HepG2 (cell line): ENCODE results near the gene TYROBP. TPM values are rescaled to one million over a fixed set of nuclear protein-coding genes. Genes with fewer than 3 reads are reported as not detected.

Experiments used
- BRCA1 ChIP-seq: sonication (generic); formaldehyde crosslinking; IDR thresholded peaks from 2 replicates; pipeline ENCODE4 v1.4.0; 2020; ENCODE audit warnings: missing genetic modification reagents
- HNF4G ChIP-seq, 2 experiments: sonication (generic) in 1 of 2; formaldehyde crosslinking in 1 of 2; IDR thresholded peaks; 2 replicates each; pipeline versions ENCODE4 v1.4.0 to v1.6.1; 2011 to 2020; ENCODE audit warnings: borderline replicate concordance in 2 of 2, low read depth in 2 of 2, mild to moderate bottlenecking in 2 of 2, low read length in 1 of 2, missing genetic modification reagents in 1 of 2, moderate library complexity in 1 of 2
- HNRNPH1 ChIP-seq: fragments of 200-400 bp; formaldehyde crosslinking; optimal IDR thresholded peaks from 2 replicates; pipeline ENCODE3; 2017; ENCODE audit warnings: mild to moderate bottlenecking, low read depth, low read length
- HNRNPLL ChIP-seq: fragments of 200-400 bp; formaldehyde crosslinking; IDR thresholded peaks from 2 replicates; pipeline ENCODE4 v1.6.1; 2017; ENCODE audit warnings: mild to moderate bottlenecking, low read depth, low read length; ENCODE audit not compliant: poor library complexity, severe bottlenecking
- HOXA3 ChIP-seq: sonication (generic); formaldehyde crosslinking; IDR thresholded peaks from 2 replicates; pipeline ENCODE4 v1.5.0; 2020; ENCODE audit warnings: missing genetic modification reagents
- MXD4 ChIP-seq: IDR thresholded peaks from 2 replicates; pipeline ENCODE4 v1.6.1; 2016; ENCODE audit warnings: mild to moderate bottlenecking, missing biosample characterization, missing genetic modification reagents
- NFIC ChIP-seq: IDR thresholded peaks from 2 replicates; pipeline ENCODE4 v1.6.1; 2012; ENCODE audit warnings: mild to moderate bottlenecking, low read length, inconsistent platforms
- NR2F2 ChIP-seq: IDR thresholded peaks from 2 replicates; pipeline ENCODE4 v1.6.1; 2012; ENCODE audit warnings: low read depth, inconsistent platforms, borderline replicate concordance
- SCMH1 ChIP-seq: sonication (generic); formaldehyde crosslinking; IDR thresholded peaks from 2 replicates; pipeline ENCODE4 v1.9.0; 2021; ENCODE audit warnings: missing genetic modification reagents, mild to moderate bottlenecking, borderline replicate concordance
- SIX1 ChIP-seq: sonication (generic); formaldehyde crosslinking; IDR thresholded peaks from 2 replicates; pipeline ENCODE4 v1.4.0; 2020; ENCODE audit warnings: missing genetic modification reagents, borderline replicate concordance
- TP53 ChIP-seq: sonication (generic); formaldehyde crosslinking; conservative IDR thresholded peaks from 2 replicates; pipeline ENCODE4 v1.4.0; 2020; ENCODE audit warnings: missing genetic modification reagents
- WIZ ChIP-seq: sonication (generic); formaldehyde crosslinking; IDR thresholded peaks from 2 replicates; pipeline ENCODE4 v1.5.1; 2020; ENCODE audit warnings: mild to moderate bottlenecking, missing genetic modification reagents
- ZC3H4 ChIP-seq: sonication (generic); formaldehyde crosslinking; IDR thresholded peaks from 2 replicates; pipeline ENCODE4 v1.4.0; 2020; ENCODE audit warnings: missing genetic modification reagents, borderline replicate concordance
- ZNF138 ChIP-seq: sonication (generic); formaldehyde crosslinking; IDR thresholded peaks from 2 replicates; pipeline ENCODE4 v1.5.0; 2020; ENCODE audit warnings: mild to moderate bottlenecking, low read depth, missing genetic modification reagents
- ZNF629 ChIP-seq: sonication (generic); formaldehyde crosslinking; conservative IDR thresholded peaks from 2 replicates; pipeline ENCODE4 v1.5.0; 2020; ENCODE audit warnings: missing genetic modification reagents
- ZNF768 ChIP-seq: sonication (generic); formaldehyde crosslinking; IDR thresholded peaks from 2 replicates; pipeline ENCODE4 v1.4.0; 2020; ENCODE audit warnings: missing genetic modification reagents
- polyA plus RNA-seq, 8 experiments: library from polyadenylated mRNA; depleted of rRNA in 3 of 8; stranded (reverse) in 7 of 8; unstranded in 1 of 8; fragments of >200 nt; fragmentation: Illumina TruSeq in 4 of 8; extraction: Trizol in 4 of 8; gene quantifications; 2 replicates each; pipeline versions ENCODE4 v1.2.1 to v1.2.3, GENCODE V29; 2011 to 2016; ENCODE audit warnings: low read depth in 4 of 8, missing spikeins in 1 of 8, mixed read lengths in 1 of 8; ENCODE audit not compliant: insufficient read depth in 1 of 8
- total RNA-seq, 5 experiments: library from RNA; depleted of rRNA; stranded (reverse); fragments of >200 nt; fragmentation: Illumina TruSeq; extraction: Trizol; gene quantifications; 2 replicates each; pipeline ENCODE4 v1.2.3, GENCODE V29; 2016; ENCODE audit warnings: low read depth in 1 of 5
- TF ChIP-seq, protein P1 (sequence below): IDR thresholded peaks from 2 replicates; pipeline ENCODE4 v1.6.1; 2018; ENCODE audit warnings: missing genetic modification reagents
- TF ChIP-seq, protein P2 (sequence below): sonication (generic); formaldehyde crosslinking; IDR thresholded peaks from 2 replicates; pipeline ENCODE4 v1.4.0; 2020; ENCODE audit warnings: missing genetic modification reagents
- TF ChIP-seq, protein P3 (sequence below): sonication (generic); formaldehyde crosslinking; IDR thresholded peaks from 2 replicates; pipeline ENCODE4 v1.5.0; 2020; ENCODE audit warnings: missing genetic modification reagents, mild to moderate bottlenecking, borderline replicate concordance
- TF ChIP-seq, protein P4 (sequence below): IDR thresholded peaks from 2 replicates; pipeline ENCODE4 v1.6.1; 2016; ENCODE audit warnings: missing compliant biosample characterization, missing genetic modification reagents, borderline replicate concordance
- TF ChIP-seq, protein P5 (sequence below): sonication (generic); formaldehyde crosslinking; IDR thresholded peaks from 2 replicates; pipeline ENCODE4 v1.5.0; 2020; ENCODE audit warnings: missing genetic modification reagents
- TF ChIP-seq, protein P6 (sequence below): sonication (generic); formaldehyde crosslinking; IDR thresholded peaks from 2 replicates; pipeline ENCODE4 v1.5.0; 2020; ENCODE audit warnings: missing genetic modification reagents

The TYROBP gene
- total and polyA plus RNA-seq, 2 of the 13 experiments (the other 11 are each of a cell fraction or from before 2014, with no cell fraction given): not detected

DNA sequence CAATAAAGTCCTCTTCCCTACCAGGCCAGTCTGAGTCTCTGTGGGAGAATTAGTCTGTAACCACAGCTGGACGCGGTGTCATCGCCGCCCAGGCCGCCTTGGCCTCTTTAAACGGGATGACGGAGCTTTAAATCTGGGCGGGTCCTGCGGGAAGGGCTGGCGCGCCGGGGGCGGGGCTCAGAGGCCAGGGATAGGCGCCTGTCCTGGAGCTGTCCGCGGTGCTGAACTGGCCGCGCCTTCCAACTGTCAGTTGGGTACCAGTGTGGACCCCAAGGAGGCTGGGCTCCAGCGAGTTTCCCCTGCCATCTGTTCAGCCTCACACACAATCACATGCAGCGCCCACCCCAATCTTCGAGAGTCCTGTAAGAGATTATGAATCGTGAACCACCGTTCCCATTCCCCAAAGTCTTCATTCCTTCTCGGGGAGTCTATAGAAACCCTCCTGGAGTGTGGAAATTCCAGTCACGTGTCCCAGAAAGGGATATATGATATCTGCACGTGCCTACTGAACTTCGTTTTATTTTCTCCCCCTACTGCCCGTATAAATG lies 28.3 kb downstream of the TYROBP start (continued):
- TF ChIP-seq, protein P1, sequence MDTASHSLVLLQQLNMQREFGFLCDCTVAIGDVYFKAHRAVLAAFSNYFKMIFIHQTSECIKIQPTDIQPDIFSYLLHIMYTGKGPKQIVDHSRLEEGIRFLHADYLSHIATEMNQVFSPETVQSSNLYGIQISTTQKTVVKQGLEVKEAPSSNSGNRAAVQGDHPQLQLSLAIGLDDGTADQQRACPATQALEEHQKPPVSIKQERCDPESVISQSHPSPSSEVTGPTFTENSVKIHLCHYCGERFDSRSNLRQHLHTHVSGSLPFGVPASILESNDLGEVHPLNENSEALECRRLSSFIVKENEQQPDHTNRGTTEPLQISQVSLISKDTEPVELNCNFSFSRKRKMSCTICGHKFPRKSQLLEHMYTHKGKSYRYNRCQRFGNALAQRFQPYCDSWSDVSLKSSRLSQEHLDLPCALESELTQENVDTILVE (CRISPR knock-in tag): peak; percentile 94
- peak; percentile 96 for TF ChIP-seq ZNF138 (CRISPR knock-in tag)
- TF ChIP-seq TP53 (CRISPR knock-in tag): 0 out of 2 replicates have a peak, but pooled peaks have one; percentile 23
- TF ChIP-seq HOXA3 (CRISPR knock-in tag): peak; percentile 77
- 0 out of 2 replicates have a peak, but pooled peaks have one; percentile 34 for TF ChIP-seq SIX1 (CRISPR knock-in tag)
- peak; percentile 40 for TF ChIP-seq HNRNPLL
- no peak for TF ChIP-seq NR2F2
- TF ChIP-seq, protein P2, sequence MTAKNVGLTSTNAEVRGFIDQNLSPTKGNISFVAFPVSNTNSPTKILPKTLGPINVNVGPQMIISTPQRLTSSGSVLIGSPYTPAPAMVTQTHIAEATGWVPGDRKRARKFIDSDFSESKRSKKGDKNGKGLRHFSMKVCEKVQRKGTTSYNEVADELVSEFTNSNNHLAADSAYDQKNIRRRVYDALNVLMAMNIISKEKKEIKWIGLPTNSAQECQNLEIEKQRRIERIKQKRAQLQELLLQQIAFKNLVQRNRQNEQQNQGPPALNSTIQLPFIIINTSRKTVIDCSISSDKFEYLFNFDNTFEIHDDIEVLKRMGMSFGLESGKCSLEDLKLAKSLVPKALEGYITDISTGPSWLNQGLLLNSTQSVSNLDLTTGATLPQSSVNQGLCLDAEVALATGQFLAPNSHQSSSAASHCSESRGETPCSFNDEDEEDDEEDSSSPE (CRISPR knock-in tag): peak; percentile 73
- TF ChIP-seq SCMH1 (CRISPR knock-in tag): no peak
- TF ChIP-seq, protein P3, sequence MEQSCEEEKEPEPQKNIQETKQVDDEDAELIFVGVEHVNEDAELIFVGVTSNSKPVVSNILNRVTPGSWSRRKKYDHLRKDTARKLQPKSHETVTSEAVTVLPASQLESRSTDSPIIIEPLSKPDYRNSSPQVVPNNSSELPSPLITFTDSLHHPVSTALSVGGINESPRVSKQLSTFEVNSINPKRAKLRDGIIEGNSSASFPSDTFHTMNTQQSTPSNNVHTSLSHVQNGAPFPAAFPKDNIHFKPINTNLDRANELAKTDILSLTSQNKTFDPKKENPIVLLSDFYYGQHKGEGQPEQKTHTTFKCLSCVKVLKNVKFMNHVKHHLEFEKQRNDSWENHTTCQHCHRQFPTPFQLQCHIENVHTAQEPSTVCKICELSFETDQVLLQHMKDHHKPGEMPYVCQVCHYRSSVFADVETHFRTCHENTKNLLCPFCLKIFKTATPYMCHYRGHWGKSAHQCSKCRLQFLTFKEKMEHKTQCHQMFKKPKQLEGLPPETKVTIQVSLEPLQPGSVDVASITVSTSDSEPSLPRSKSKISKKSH (CRISPR knock-in tag): peak; percentile 68; the same call in 1 of the 2 replicates
- TF ChIP-seq, protein P4, sequence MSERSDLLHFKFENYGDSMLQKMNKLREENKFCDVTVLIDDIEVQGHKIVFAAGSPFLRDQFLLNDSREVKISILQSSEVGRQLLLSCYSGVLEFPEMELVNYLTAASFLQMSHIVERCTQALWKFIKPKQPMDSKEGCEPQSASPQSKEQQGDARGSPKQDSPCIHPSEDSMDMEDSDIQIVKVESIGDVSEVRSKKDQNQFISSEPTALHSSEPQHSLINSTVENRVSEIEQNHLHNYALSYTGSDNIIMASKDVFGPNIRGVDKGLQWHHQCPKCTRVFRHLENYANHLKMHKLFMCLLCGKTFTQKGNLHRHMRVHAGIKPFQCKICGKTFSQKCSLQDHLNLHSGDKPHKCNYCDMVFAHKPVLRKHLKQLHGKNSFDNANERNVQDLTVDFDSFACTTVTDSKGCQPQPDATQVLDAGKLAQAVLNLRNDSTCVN (CRISPR knock-in tag): peak; percentile 94
- TF ChIP-seq MXD4 (CRISPR knock-in tag): peak; percentile 90
- no peak for TF ChIP-seq ZC3H4 (CRISPR knock-in tag)
- no peak for TF ChIP-seq HNF4G (IDR thresholded peaks at IDR 0.05; ENCODE audit: borderline replicate concordance, low read depth, low read length)
- no peak for TF ChIP-seq HNF4G (CRISPR knock-in tag; IDR thresholded peaks at IDR 0.05; ENCODE audit: borderline replicate concordance, low read depth)
- TF ChIP-seq HNRNPH1: no peak
- TF ChIP-seq, protein P5, sequence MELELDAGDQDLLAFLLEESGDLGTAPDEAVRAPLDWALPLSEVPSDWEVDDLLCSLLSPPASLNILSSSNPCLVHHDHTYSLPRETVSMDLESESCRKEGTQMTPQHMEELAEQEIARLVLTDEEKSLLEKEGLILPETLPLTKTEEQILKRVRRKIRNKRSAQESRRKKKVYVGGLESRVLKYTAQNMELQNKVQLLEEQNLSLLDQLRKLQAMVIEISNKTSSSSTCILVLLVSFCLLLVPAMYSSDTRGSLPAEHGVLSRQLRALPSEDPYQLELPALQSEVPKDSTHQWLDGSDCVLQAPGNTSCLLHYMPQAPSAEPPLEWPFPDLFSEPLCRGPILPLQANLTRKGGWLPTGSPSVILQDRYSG: peak; percentile 89
- TF ChIP-seq ZNF629 (CRISPR knock-in tag): no peak
- no peak for TF ChIP-seq NFIC
- peak; percentile 97 for TF ChIP-seq WIZ
- TF ChIP-seq, protein P6, sequence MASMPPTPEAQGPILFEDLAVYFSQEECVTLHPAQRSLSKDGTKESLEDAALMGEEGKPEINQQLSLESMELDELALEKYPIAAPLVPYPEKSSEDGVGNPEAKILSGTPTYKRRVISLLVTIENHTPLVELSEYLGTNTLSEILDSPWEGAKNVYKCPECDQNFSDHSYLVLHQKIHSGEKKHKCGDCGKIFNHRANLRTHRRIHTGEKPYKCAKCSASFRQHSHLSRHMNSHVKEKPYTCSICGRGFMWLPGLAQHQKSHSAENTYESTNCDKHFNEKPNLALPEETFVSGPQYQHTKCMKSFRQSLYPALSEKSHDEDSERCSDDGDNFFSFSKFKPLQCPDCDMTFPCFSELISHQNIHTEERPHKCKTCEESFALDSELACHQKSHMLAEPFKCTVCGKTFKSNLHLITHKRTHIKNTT (CRISPR knock-in tag): no peak
- TF ChIP-seq ZNF768 (CRISPR knock-in tag): peak; percentile 71; the same call in 1 of the 2 replicates
- peak; percentile 97 for TF ChIP-seq BRCA1 (CRISPR knock-in tag)
